Activated T-helper 1 cell treated with anti-CD3 and anti-CD28 coated beads, Interleukin-12 subunit alpha, Interleukin-12 subunit beta, Interleukin-2, Interleukin-4 antibody, amounts not matched to agents 30 ng/mL and 10 ng/mL and 1 ng/mL, durations not matched to agents 14 hours and 24 hours and 36 hours (primary cell): ENCODE measurements around the gene DGKD. TPM values are rescaled to one million over a fixed set of nuclear protein-coding genes. Genes with fewer than 3 reads are reported as not detected.
A peak's percentile ranks its signal among the peaks of the same experiment; 100 is the strongest.

Source experiments
- DNase-seq: peaks from one replicate; pipeline ENCODE4 v3.0.0; 2021; ENCODE audit warnings: low spot score
- H3K27ac Mint-ChIP-seq: one replicate; pipeline ENCODE4 v1.8.0; 2021; ENCODE audit warnings: mild to moderate bottlenecking, mixed read lengths
- H3K27me3 Mint-ChIP-seq: one replicate; pipeline ENCODE4 v1.8.0; 2022; ENCODE audit warnings: mild to moderate bottlenecking, moderate library complexity, mixed read lengths; ENCODE audit not compliant: insufficient read depth
- H3K36me3 Mint-ChIP-seq: one replicate; pipeline ENCODE4 v1.8.0; 2021; ENCODE audit warnings: low read depth, mixed read lengths
- H3K4me1 Mint-ChIP-seq: one replicate; pipeline ENCODE4 v1.8.0; 2021; ENCODE audit warnings: low read depth, mixed read lengths
- H3K4me3 Mint-ChIP-seq: one replicate; pipeline ENCODE4 v1.8.0; 2021; ENCODE audit warnings: mild to moderate bottlenecking, moderate library complexity, mixed read lengths
- H3K9me3 Mint-ChIP-seq: one replicate; pipeline ENCODE4 v1.8.0; 2021; ENCODE audit warnings: mixed read lengths
- intact Hi-C: fragments of 100-400 bp; cut with micrococcal nuclease; formaldehyde crosslinking; loops from one replicate; pipeline ENCODE4 v1.15.1; 2024
- total RNA-seq: library from RNA; stranded (reverse); gene quantifications from 2 replicates; pipeline ENCODE4 v1.2.3, GENCODE V29; 2022

DGKD gene
- total RNA-seq, 1 donor from 2014 or later: 43.7 TPM

- peaks cover 11% of the 10 kb centered on the region for H3K27me3 Mint-ChIP-seq
- no peak overlapping the region for H3K27ac Mint-ChIP-seq
- no peaks in the 10 kb centered on the region for H3K9me3 Mint-ChIP-seq
- H3K4me1 Mint-ChIP-seq: peaks cover 10% of the 10 kb centered on the region
- H3K36me3 Mint-ChIP-seq: no peaks in the 10 kb centered on the region
- intact Hi-C loops: no loop called here
- no peak for DNase-seq
- no peak overlapping the region for H3K4me3 Mint-ChIP-seq
These were observed 11.1 kb upstream of the DGKD start for GRCh38 chr2:233343171-233343705.

GRCh38 chr2:233346376-233346775, 7.9 kb upstream of the DGKD start:
- Mint-ChIP-seq H3K27me3 (peaks cover 11% of the 10 kb centered on the region), H3K4me1 (peaks cover 22% of the 10 kb centered on the region), H3K27ac (no peak overlapping the region), H3K36me3 (no peaks in the 10 kb centered on the region), H3K9me3 (no peaks in the 10 kb centered on the region), H3K4me3 (no peak overlapping the region)
- intact Hi-C loops: no loop called here
- DNase-seq: no peak

GRCh38 chr2:233346930-233347329, 7.4 kb upstream of the DGKD start:
- Mint-ChIP-seq H3K4me3 (no peak overlapping the region), H3K4me1 (peaks cover 23% of the 10 kb centered on the region), H3K27me3 (peaks cover 11% of the 10 kb centered on the region), H3K9me3 (no peaks in the 10 kb centered on the region), H3K27ac (no peak overlapping the region), H3K36me3 (no peaks in the 10 kb centered on the region)
- intact Hi-C loops: no loop called here
- DNase-seq: no peak

GRCh38 chr2:233349005-233349998, 5.0 kb upstream of the DGKD start:
- H3K36me3 Mint-ChIP-seq: peaks cover 5% of the 10 kb centered on the region
- no peak overlapping the region for H3K4me3 Mint-ChIP-seq

GRCh38 chr2:233350708-233351107, 3.6 kb upstream of the DGKD start:
- Mint-ChIP-seq H3K27ac (peak overlapping the region; percentile 15), H3K4me1 (peaks cover 37% of the 10 kb centered on the region), H3K4me3 (no peak overlapping the region), H3K27me3 (peaks cover 4% of the 10 kb centered on the region), H3K9me3 (no peaks in the 10 kb centered on the region), H3K36me3 (peaks cover 6% of the 10 kb centered on the region)
- no peak for DNase-seq
- intact Hi-C loops: loop anchor here (5.0 kb wide), 1 partner anchor 52 kb away; no protein-coding TSS in a partner anchor

More at GRCh38 chr2:233349005-233349998, 5.0 kb upstream of the DGKD start:
- no peaks in the 10 kb centered on the region for H3K9me3 Mint-ChIP-seq
- H3K4me1 Mint-ChIP-seq: peaks cover 31% of the 10 kb centered on the region
- peaks cover 4% of the 10 kb centered on the region for H3K27me3 Mint-ChIP-seq
- no peak overlapping the region for H3K27ac Mint-ChIP-seq
- DNase-seq: no peak
- intact Hi-C loops: no loop called here

- H3K4me1 Mint-ChIP-seq: peaks cover 44% of the 10 kb centered on the region
- intact Hi-C loops: loop anchor here (5.0 kb wide), 1 partner anchor 51 kb away; no protein-coding TSS in a partner anchor
- peaks cover 2% of the 10 kb centered on the region for H3K27me3 Mint-ChIP-seq
- H3K27ac Mint-ChIP-seq: no peak overlapping the region
- no peak for DNase-seq
- peaks cover 12% of the 10 kb centered on the region for H3K36me3 Mint-ChIP-seq
- no peaks in the 10 kb centered on the region for H3K9me3 Mint-ChIP-seq
- no peak overlapping the region for H3K4me3 Mint-ChIP-seq
These were observed 2.9 kb upstream of the DGKD start for GRCh38 chr2:233351423-233351822.

GRCh38 chr2:233352141-233352842, 2.0 kb upstream of the DGKD start:
- intact Hi-C loops: loop anchor here (5.0 kb wide), 1 partner anchor 50 kb away; no protein-coding TSS in a partner anchor
- Mint-ChIP-seq H3K4me1 (peaks cover 52% of the 10 kb centered on the region), H3K4me3 (peak overlapping the region; percentile 20), H3K36me3 (peaks cover 15% of the 10 kb centered on the region), H3K27ac (peak overlapping the region; percentile 49), H3K27me3 (peaks cover under 1% of the 10 kb centered on the region), H3K9me3 (no peaks in the 10 kb centered on the region)
- DNase-seq: no peak

GRCh38 chr2:233353101-233353768, 1.1 kb upstream of the DGKD start:
- intact Hi-C loops: loop anchor here (5.0 kb wide), 1 partner anchor 49 kb away; no protein-coding TSS in a partner anchor
- H3K9me3 Mint-ChIP-seq: no peaks in the 10 kb centered on the region
- peaks cover 60% of the 10 kb centered on the region for H3K4me1 Mint-ChIP-seq
- no peak for DNase-seq
- H3K4me3 Mint-ChIP-seq: peak overlapping the region; percentile 83
- no peaks in the 10 kb centered on the region for H3K27me3 Mint-ChIP-seq
- peak overlapping the region; percentile 90 for H3K27ac Mint-ChIP-seq
- peaks cover 15% of the 10 kb centered on the region for H3K36me3 Mint-ChIP-seq

- DNase-seq: peak; percentile 47
- H3K27me3 Mint-ChIP-seq: no peaks in the 10 kb centered on the region
- H3K9me3 Mint-ChIP-seq: no peaks in the 10 kb centered on the region
- peaks cover 23% of the 10 kb centered on the region for H3K36me3 Mint-ChIP-seq
- no peak overlapping the region for H3K27ac Mint-ChIP-seq
- intact Hi-C loops: loop anchor here (1.0 to 5.0 kb wide), 5 partner anchors 24 to 748 kb away; no protein-coding TSS in a partner anchor
- H3K4me3 Mint-ChIP-seq: peak overlapping the region; percentile 50
- peaks cover 67% of the 10 kb centered on the region for H3K4me1 Mint-ChIP-seq
These were observed 218 bp downstream of the DGKD start for GRCh38 chr2:233354500-233354924.

GRCh38 chr2:233354971-233355574, 779 bp downstream of the DGKD start:
- DNase-seq: no peak
- Mint-ChIP-seq H3K27ac (peak overlapping the region; percentile 74), H3K4me3 (peak overlapping the region; percentile 87), H3K27me3 (no peaks in the 10 kb centered on the region), H3K36me3 (peaks cover 28% of the 10 kb centered on the region), H3K9me3 (no peaks in the 10 kb centered on the region), H3K4me1 (peaks cover 68% of the 10 kb centered on the region)
- intact Hi-C loops: loop anchor here (1.0 to 5.0 kb wide), 8 partner anchors 24 to 748 kb away; partner anchors contain the start of genes ATG16L1 and GIGYF2

- no peaks in the 10 kb centered on the region for H3K9me3 Mint-ChIP-seq
- peak overlapping the region; percentile 87 for H3K4me3 Mint-ChIP-seq
- DNase-seq: no peak
- peaks cover 30% of the 10 kb centered on the region for H3K36me3 Mint-ChIP-seq
- no peak overlapping the region for H3K27ac Mint-ChIP-seq
- H3K4me1 Mint-ChIP-seq: peaks cover 60% of the 10 kb centered on the region
- intact Hi-C loops: loop anchor here (2.0 to 5.0 kb wide), 6 partner anchors 25 to 749 kb away; partner anchors contain the start of genes ATG16L1 and GIGYF2
- H3K27me3 Mint-ChIP-seq: no peaks in the 10 kb centered on the region
These were observed 1.6 kb downstream of the DGKD start for GRCh38 chr2:233355916-233356315.
